GM21717 (cell line): ENCODE results near the gene U2AF2.

Experiments
- ATAC-seq: cut with Tn5 transposase; IDR thresholded peaks from one replicate; pipeline ENCODE4 v1.9.1; 2021; ENCODE audit warnings: mild to moderate bottlenecking, moderate library complexity; ENCODE audit not compliant: unreplicated experiment

Gene U2AF2

GRCh38 chr19:55687281-55688201, 32.7 kb downstream of the U2AF2 start:
- ATAC-seq, result no peak

- no peak for ATAC-seq
These were observed 33.8 kb downstream of the U2AF2 start for GRCh38 chr19:55688422-55689218.

GRCh38 chr19:55689411-55690108, 34.7 kb downstream of the U2AF2 start:
- ATAC-seq, result no peak

- ATAC-seq, result no peak
These were observed 35.4 kb downstream of the U2AF2 start for GRCh38 chr19:55690109-55690768.

GRCh38 chr19:55690769-55691545, 36.1 kb downstream of the U2AF2 start:
- ATAC-seq, result no peak

GRCh38 chr19:55691561-55692481, 37.0 kb downstream of the U2AF2 start:
- no peak for ATAC-seq

- no peak for ATAC-seq
These were observed 37.8 kb downstream of the U2AF2 start for GRCh38 chr19:55692681-55693081.

- no peak for ATAC-seq
These were observed 38.6 kb downstream of the U2AF2 start for GRCh38 chr19:55693336-55693974.

- ATAC-seq, result no peak
These were observed 39.4 kb downstream of the U2AF2 start for GRCh38 chr19:55694241-55694655.

GRCh38 chr19:55694656-55695491, 40.0 kb downstream of the U2AF2 start:
- no peak for ATAC-seq

GRCh38 chr19:55695511-55696290, 40.9 kb downstream of the U2AF2 start:
- ATAC-seq, result no peak

GRCh38 chr19:55696301-55697068, 41.6 kb downstream of the U2AF2 start:
- ATAC-seq, result no peak

GRCh38 chr19:55697069-55697440, 42.2 kb downstream of the U2AF2 start:
- ATAC-seq, result no peak

- no peak for ATAC-seq
These were observed 42.9 kb downstream of the U2AF2 start for GRCh38 chr19:55697698-55698097.

- no peak for ATAC-seq
These were observed 43.4 kb downstream of the U2AF2 start for GRCh38 chr19:55698256-55698655.

- no peak for ATAC-seq
These were observed 44.4 kb downstream of the U2AF2 start for GRCh38 chr19:55699221-55699620.
